DOHH2 (cell line): ENCODE measurements around the gene KIF2C.
A peak's percentile ranks its signal among the peaks of the same experiment; 100 is the strongest.

Experiments used
- H3F3A ChIP-seq: fragments of 200-600 bp; sonication (generic), shearing (Covaris generic); 2 replicates; pipeline ENCODE4 v1.6.0; 2016; ENCODE audit warnings: antibody characterized with exemption, mild to moderate bottlenecking; ENCODE audit not compliant: control insufficient read depth, insufficient read depth
- H3K27ac ChIP-seq: fragments of 200-600 bp; sonication (generic); 2 replicates; pipeline ENCODE4 v1.5.1; 2014; ENCODE audit warnings: low read depth, mild to moderate bottlenecking, low read length, moderate library complexity
- H3K27me3 ChIP-seq: fragments of 200-600 bp; sonication (generic); 2 replicates; pipeline ENCODE4 v1.6.1; 2014; ENCODE audit warnings: mild to moderate bottlenecking, low read length, mixed read lengths; ENCODE audit not compliant: control insufficient read depth
- H3K36me3 ChIP-seq: fragments of 200-600 bp; sonication (generic); 2 replicates; pipeline ENCODE4 v1.6.1; 2014; ENCODE audit warnings: mild to moderate bottlenecking, low read length, moderate library complexity, mixed read lengths; ENCODE audit not compliant: control insufficient read depth
- H3K4me1 ChIP-seq: fragments of 200-600 bp; sonication (generic); 2 replicates; pipeline ENCODE4 v1.6.1; 2014; ENCODE audit warnings: mild to moderate bottlenecking, low read length, mixed read lengths; ENCODE audit not compliant: control insufficient read depth
- H3K4me2 ChIP-seq: fragments of 200-600 bp; sonication (generic); 2 replicates; pipeline ENCODE4 v1.6.0; 2014; ENCODE audit warnings: mild to moderate bottlenecking, low read length, moderate library complexity
- H3K4me3 ChIP-seq: fragments of 200-600 bp; sonication (generic); 2 replicates; pipeline ENCODE4 v1.5.1; 2014; ENCODE audit warnings: mild to moderate bottlenecking, low read length, mixed read lengths
- H3K79me2 ChIP-seq: fragments of 200-600 bp; sonication (generic); 2 replicates; pipeline ENCODE4 v1.6.1; 2014; ENCODE audit warnings: mild to moderate bottlenecking, low read length, mixed read lengths; ENCODE audit not compliant: control insufficient read depth
- H3K9me2 ChIP-seq: fragments of 200-600 bp; sonication (generic); replicated peaks from 2 replicates; pipeline ENCODE4 v1.6.1; 2014; ENCODE audit warnings: mild to moderate bottlenecking, low read length, mixed read lengths; ENCODE audit not compliant: control insufficient read depth
- H3K9me3 ChIP-seq: fragments of 200-600 bp; sonication (generic); 2 replicates; pipeline ENCODE4 v1.6.1; 2014; ENCODE audit warnings: antibody characterized with exemption, low read length, mixed read lengths; ENCODE audit not compliant: control insufficient read depth, insufficient read depth
- H4K20me1 ChIP-seq: fragments of 200-600 bp; sonication (generic); 2 replicates; pipeline ENCODE4 v1.6.0; 2014; ENCODE audit warnings: low read depth, mild to moderate bottlenecking, antibody characterized with exemption, low read length, moderate library complexity; ENCODE audit not compliant: control insufficient read depth, insufficient read depth
- CTCF ChIP-seq: fragments of 200-600 bp; sonication (generic); IDR thresholded peaks from one replicate; pipeline ENCODE4 v1.5.1; 2014; ENCODE audit warnings: antibody characterized with exemption, mild to moderate bottlenecking, low read depth, low read length; ENCODE audit not compliant: poor library complexity, severe bottlenecking
- EZH2phosphoT487 ChIP-seq: fragments of 200-600 bp; sonication (generic); IDR thresholded peaks from 2 replicates; pipeline ENCODE4 v1.6.1; 2017; ENCODE audit warnings: borderline replicate concordance, mild to moderate bottlenecking, antibody characterized with exemption, low read length, moderate library complexity, mixed read lengths

Gene KIF2C

GRCh38 chr1:44803062-44803311, 63.4 kb downstream of the KIF2C start:
- no peak for TF ChIP-seq CTCF
- no peak for TF ChIP-seq EZH2phosphoT487
- Histone ChIP-seq H3K9me3 (no peaks in the 10 kb centered on the region), H3K4me1 (peaks cover 47% of the 10 kb centered on the region), H3K27me3 (no peaks in the 10 kb centered on the region), H3K27ac (no peak overlapping the region), H3K79me2 (peaks cover 24% of the 10 kb centered on the region), H3K9me2 (no peaks in the 10 kb centered on the region), H3F3A (peaks cover 4% of the 10 kb centered on the region; the same call in 1 of the 2 replicates), H3K36me3 (peaks cover 57% of the 10 kb centered on the region), H4K20me1 (no peaks in the 10 kb centered on the region), H3K4me3 (no peak overlapping the region), H3K4me2 (no peak overlapping the region)

- H3K36me3 ChIP-seq: peaks cover 57% of the 10 kb centered on the region
These were observed 63.9 kb downstream of the KIF2C start for GRCh38 chr1:44803312-44804095.

GRCh38 chr1:44805311-44806024, 65.8 kb downstream of the KIF2C start:
- peaks cover 11% of the 10 kb centered on the region; the same call in 1 of the 2 replicates for H3F3A ChIP-seq

More at GRCh38 chr1:44803312-44804095, 63.9 kb downstream of the KIF2C start:
- Histone ChIP-seq H3K27me3 (no peaks in the 10 kb centered on the region), H3K9me2 (no peaks in the 10 kb centered on the region), H4K20me1 (no peaks in the 10 kb centered on the region), H3K4me1 (peaks cover 52% of the 10 kb centered on the region), H3K4me3 (no peak overlapping the region), H3K79me2 (peaks cover 28% of the 10 kb centered on the region), H3F3A (peaks cover 4% of the 10 kb centered on the region; the same call in 1 of the 2 replicates), H3K9me3 (no peaks in the 10 kb centered on the region), H3K27ac (no peak overlapping the region), H3K4me2 (no peak overlapping the region)
- TF ChIP-seq EZH2phosphoT487: no peak
- TF ChIP-seq CTCF: no peak

More at GRCh38 chr1:44805311-44806024, 65.8 kb downstream of the KIF2C start:
- TF ChIP-seq EZH2phosphoT487 (no peak), CTCF (peak; percentile 13)
- H3K4me3 ChIP-seq: no peak overlapping the region
- H3K9me2 ChIP-seq: no peaks in the 10 kb centered on the region
- H3K9me3 ChIP-seq: no peaks in the 10 kb centered on the region
- peaks cover 64% of the 10 kb centered on the region for H3K36me3 ChIP-seq
- no peaks in the 10 kb centered on the region for H4K20me1 ChIP-seq
- peaks cover 26% of the 10 kb centered on the region for H3K79me2 ChIP-seq
- no peaks in the 10 kb centered on the region for H3K27me3 ChIP-seq
- H3K4me1 ChIP-seq: peaks cover 62% of the 10 kb centered on the region
- H3K27ac ChIP-seq: no peak overlapping the region
- no peak overlapping the region for H3K4me2 ChIP-seq
